ENCODE measurements around the gene S100A13. TPM values are rescaled to one million over a fixed set of nuclear protein-coding genes. Genes with fewer than 3 reads are reported as not detected.

The S100A13 gene
- total and polyA plus RNA-seq, 9 of the 15 experiments (the other 6 are each of a cell fraction or from before 2014, with no cell fraction given) = 41.9 to 129 (median 58.0) TPM

DNA sequence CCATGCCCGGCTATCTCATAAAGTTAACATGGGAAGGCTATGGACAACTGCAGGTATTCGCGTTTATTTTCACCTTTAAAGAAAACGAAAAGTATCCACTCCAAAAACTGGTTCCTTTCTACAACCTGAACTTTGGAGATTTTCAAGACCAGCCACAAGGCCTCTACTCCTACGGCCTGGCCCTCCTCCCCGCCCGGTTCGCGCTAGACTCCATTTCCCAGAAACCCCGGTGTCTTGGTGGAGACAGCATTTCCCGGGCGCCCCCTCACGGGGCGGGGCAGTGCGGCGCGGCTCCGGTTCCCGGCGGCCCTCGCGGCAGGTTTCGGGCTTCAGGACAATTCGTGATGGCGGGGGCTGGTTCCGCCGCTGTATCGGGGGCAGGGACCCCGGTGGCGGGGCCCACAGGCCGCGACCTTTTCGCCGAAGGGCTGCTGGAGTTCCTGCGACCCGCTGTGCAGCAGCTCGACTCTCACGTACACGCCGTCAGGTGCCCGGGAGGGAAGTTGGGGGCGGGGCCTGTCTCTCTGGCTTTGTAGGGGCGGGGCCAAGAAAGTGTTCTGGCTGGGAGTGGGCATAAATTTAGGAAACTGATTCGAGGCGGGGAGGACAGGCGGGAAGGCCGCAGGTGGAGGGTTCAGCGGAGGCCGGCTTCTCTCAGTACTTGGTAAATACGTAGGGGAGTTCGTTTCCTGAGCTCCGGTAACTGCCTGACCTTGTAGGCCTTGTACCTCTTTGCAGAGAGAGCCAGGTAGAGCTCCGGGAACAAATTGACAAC lies 31.3 kb upstream of the S100A13 start, which contains the start of gene SNAPIN (continued):
- no peak for TF ChIP-seq ZNF124 (CRISPR knock-in tag; IDR thresholded peaks at IDR 0.05)
- TF ChIP-seq NR2C2 (CRISPR knock-in tag; IDR thresholded peaks at IDR 0.05) = 0 out of 2 replicates have a peak, but pooled peaks have one; percentile 43
- TF ChIP-seq NR2C2 (tag; IDR thresholded peaks at IDR 0.05) = peak; percentile 94
- no peak for TF ChIP-seq ZC3H11A (IDR thresholded peaks at IDR 0.05; ENCODE audit: low read depth, low read length)
- peak; percentile 78 for TF ChIP-seq KDM5B (IDR thresholded peaks at IDR 0.05; ENCODE audit: insufficient replicate concordance, low read depth, low read length)
- TF ChIP-seq, protein P1, sequence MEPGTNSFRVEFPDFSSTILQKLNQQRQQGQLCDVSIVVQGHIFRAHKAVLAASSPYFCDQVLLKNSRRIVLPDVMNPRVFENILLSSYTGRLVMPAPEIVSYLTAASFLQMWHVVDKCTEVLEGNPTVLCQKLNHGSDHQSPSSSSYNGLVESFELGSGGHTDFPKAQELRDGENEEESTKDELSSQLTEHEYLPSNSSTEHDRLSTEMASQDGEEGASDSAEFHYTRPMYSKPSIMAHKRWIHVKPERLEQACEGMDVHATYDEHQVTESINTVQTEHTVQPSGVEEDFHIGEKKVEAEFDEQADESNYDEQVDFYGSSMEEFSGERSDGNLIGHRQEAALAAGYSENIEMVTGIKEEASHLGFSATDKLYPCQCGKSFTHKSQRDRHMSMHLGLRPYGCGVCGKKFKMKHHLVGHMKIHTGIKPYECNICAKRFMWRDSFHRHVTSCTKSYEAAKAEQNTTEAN (CRISPR knock-in tag; IDR thresholded peaks at IDR 0.05) = no peak
- no peak for TF ChIP-seq ZBED1 (IDR thresholded peaks at IDR 0.05)
- peak; percentile 83 for TF ChIP-seq FIP1L1 (IDR thresholded peaks at IDR 0.05; ENCODE audit: low read depth, low read length, poor library complexity, severe bottlenecking)
- no peak for TF ChIP-seq ZKSCAN1 (IDR thresholded peaks at IDR 0.05; ENCODE audit: low read depth, low read length)
- no peak for TF ChIP-seq ZNF347 (CRISPR knock-in tag; IDR thresholded peaks at IDR 0.05; ENCODE audit: low read depth)
- TF ChIP-seq, protein P2, sequence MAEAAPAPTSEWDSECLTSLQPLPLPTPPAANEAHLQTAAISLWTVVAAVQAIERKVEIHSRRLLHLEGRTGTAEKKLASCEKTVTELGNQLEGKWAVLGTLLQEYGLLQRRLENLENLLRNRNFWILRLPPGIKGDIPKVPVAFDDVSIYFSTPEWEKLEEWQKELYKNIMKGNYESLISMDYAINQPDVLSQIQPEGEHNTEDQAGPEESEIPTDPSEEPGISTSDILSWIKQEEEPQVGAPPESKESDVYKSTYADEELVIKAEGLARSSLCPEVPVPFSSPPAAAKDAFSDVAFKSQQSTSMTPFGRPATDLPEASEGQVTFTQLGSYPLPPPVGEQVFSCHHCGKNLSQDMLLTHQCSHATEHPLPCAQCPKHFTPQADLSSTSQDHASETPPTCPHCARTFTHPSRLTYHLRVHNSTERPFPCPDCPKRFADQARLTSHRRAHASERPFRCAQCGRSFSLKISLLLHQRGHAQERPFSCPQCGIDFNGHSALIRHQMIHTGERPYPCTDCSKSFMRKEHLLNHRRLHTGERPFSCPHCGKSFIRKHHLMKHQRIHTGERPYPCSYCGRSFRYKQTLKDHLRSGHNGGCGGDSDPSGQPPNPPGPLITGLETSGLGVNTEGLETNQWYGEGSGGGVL (CRISPR knock-in tag; IDR thresholded peaks at IDR 0.05) = no peak
- TF ChIP-seq HNRNPLL (IDR thresholded peaks at IDR 0.05; ENCODE audit: low read depth, low read length, poor library complexity, severe bottlenecking) = peak; percentile 35
- TF ChIP-seq ZNF282 (CRISPR knock-in tag; IDR thresholded peaks at IDR 0.05) = no peak
- TF ChIP-seq, protein P3, sequence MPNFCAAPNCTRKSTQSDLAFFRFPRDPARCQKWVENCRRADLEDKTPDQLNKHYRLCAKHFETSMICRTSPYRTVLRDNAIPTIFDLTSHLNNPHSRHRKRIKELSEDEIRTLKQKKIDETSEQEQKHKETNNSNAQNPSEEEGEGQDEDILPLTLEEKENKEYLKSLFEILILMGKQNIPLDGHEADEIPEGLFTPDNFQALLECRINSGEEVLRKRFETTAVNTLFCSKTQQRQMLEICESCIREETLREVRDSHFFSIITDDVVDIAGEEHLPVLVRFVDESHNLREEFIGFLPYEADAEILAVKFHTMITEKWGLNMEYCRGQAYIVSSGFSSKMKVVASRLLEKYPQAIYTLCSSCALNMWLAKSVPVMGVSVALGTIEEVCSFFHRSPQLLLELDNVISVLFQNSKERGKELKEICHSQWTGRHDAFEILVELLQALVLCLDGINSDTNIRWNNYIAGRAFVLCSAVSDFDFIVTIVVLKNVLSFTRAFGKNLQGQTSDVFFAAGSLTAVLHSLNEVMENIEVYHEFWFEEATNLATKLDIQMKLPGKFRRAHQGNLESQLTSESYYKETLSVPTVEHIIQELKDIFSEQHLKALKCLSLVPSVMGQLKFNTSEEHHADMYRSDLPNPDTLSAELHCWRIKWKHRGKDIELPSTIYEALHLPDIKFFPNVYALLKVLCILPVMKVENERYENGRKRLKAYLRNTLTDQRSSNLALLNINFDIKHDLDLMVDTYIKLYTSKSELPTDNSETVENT (CRISPR knock-in tag; IDR thresholded peaks at IDR 0.05) = no peak
- peak; percentile 92 for TF ChIP-seq PHF20 (IDR thresholded peaks at IDR 0.05; ENCODE audit: partially characterized antibody)
- TF ChIP-seq TOE1 (IDR thresholded peaks at IDR 0.05; ENCODE audit: borderline replicate concordance) = peak; percentile 69; the same call in 1 of the 2 replicates
- TF ChIP-seq TOE1 (CRISPR knock-in tag; IDR thresholded peaks at IDR 0.05; ENCODE audit: borderline replicate concordance, low read depth) = no peak
- TF ChIP-seq LARP7 (IDR thresholded peaks at IDR 0.05) = no peak
- TF ChIP-seq, protein P4, sequence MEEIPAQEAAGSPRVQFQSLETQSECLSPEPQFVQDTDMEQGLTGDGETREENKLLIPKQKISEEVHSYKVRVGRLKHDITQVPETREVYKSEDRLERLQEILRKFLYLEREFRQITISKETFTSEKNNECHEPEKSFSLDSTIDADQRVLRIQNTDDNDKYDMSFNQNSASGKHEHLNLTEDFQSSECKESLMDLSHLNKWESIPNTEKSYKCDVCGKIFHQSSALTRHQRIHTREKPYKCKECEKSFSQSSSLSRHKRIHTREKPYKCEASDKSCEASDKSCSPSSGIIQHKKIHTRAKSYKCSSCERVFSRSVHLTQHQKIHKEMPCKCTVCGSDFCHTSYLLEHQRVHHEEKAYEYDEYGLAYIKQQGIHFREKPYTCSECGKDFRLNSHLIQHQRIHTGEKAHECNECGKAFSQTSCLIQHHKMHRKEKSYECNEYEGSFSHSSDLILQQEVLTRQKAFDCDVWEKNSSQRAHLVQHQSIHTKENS (CRISPR knock-in tag; IDR thresholded peaks at IDR 0.05) = no peak
- TF ChIP-seq ZNF589 (CRISPR knock-in tag; IDR thresholded peaks at IDR 0.05; ENCODE audit: low read depth) = no peak
- TF ChIP-seq DIDO1 (tag; IDR thresholded peaks at IDR 0.05; ENCODE audit: low read depth) = peak; percentile 66; the same call in 1 of the 2 replicates
- TF ChIP-seq CXXC5 (CRISPR knock-in tag; IDR thresholded peaks at IDR 0.05) = peak; percentile 80
- no peak for TF ChIP-seq HDAC2 (IDR thresholded peaks at IDR 0.05)

Data from K562 (cell line).